IMR-90 (cell line): ENCODE measurements around the gene TMPRSS6. TPM values are rescaled to one million over a fixed set of nuclear protein-coding genes. Genes with fewer than 3 reads are reported as not detected.
A peak's percentile ranks its signal among the peaks of the same experiment; 100 is the strongest.

ENCODE experiments used
- ATAC-seq: fragments of 200-7000 bp; cut with Tn5 transposase; 2 replicates; pipeline ENCODE4 v1.9.1; 2020; ENCODE audit warnings: low read depth, mild to moderate bottlenecking, moderate library complexity
- BruUV-seq: library from RNA; stranded (reverse); fragments of 400-500 nt; replicated peaks from 2 replicates; lab custom pipeline; 2021; lab: Mats Ljungman, UMichigan
- CTCF ChIA-PET: fragments of 300-600 bp; formaldehyde crosslinking; extraction: SDS; loops from one replicate; lab custom pipeline; 2021; ENCODE audit warnings: antibody characterized with exemption; lab: Yijun Ruan, JAX
- POLR2A ChIA-PET: fragments of 300-600 bp; sonication (Branson Sonifier 250); formaldehyde crosslinking; loops from one replicate; lab custom pipeline; 2022; ENCODE audit warnings: antibody characterized with exemption; ENCODE audit not compliant: unreplicated experiment; lab: Charles Lee
- DNase-seq: peaks from one replicate; pipeline ENCODE4 v3.0.0; 2013
- H2AFZ ChIP-seq: replicated peaks from 2 replicates; pipeline ENCODE3; 2013; ENCODE audit warnings: low read length, mild to moderate bottlenecking; ENCODE audit not compliant: poor library complexity
- H2AK5ac ChIP-seq: 2 replicates; pipeline ENCODE4 v1.6.1; 2013; ENCODE audit warnings: low read depth, low read length, inconsistent platforms
- H2AK9ac ChIP-seq: replicated peaks from 2 replicates; pipeline ENCODE3; 2013; ENCODE audit warnings: mild to moderate bottlenecking, low read depth, low read length, moderate library complexity; ENCODE audit not compliant: poor library complexity
- H2BK120ac ChIP-seq: 2 replicates; pipeline ENCODE4 v1.6.1; 2013; ENCODE audit warnings: low read depth, low read length, inconsistent platforms
- H2BK15ac ChIP-seq: 3 replicates; pipeline ENCODE4 v1.6.1; 2013; ENCODE audit warnings: low read depth, low read length, inconsistent platforms
- H2BK20ac ChIP-seq: 2 replicates; pipeline ENCODE4 v1.6.1; 2013; ENCODE audit warnings: low read depth, mild to moderate bottlenecking, inconsistent platforms, low read length, moderate library complexity
- H2BK5ac ChIP-seq: 2 replicates; pipeline ENCODE4 v1.6.1; 2013; ENCODE audit warnings: mild to moderate bottlenecking, low read depth, low read length, inconsistent platforms; ENCODE audit not compliant: poor library complexity, severe bottlenecking
- H3K14ac ChIP-seq: replicated peaks from 2 replicates; pipeline ENCODE4 v1.6.1; 2013; ENCODE audit warnings: low read depth, low read length, inconsistent platforms
- H3K18ac ChIP-seq: 2 replicates; pipeline ENCODE4 v1.6.1; 2013; ENCODE audit warnings: low read depth, low read length, control low read depth
- H3K23ac ChIP-seq: 2 replicates; pipeline ENCODE4 v1.6.1; 2013; ENCODE audit warnings: low read depth, low read length, inconsistent platforms
- H3K27ac ChIP-seq: 2 replicates; pipeline ENCODE4 v1.5.1; 2013; ENCODE audit warnings: mild to moderate bottlenecking, control low read depth, low read length; ENCODE audit not compliant: insufficient read depth
- H3K27me3 ChIP-seq: 2 replicates; pipeline ENCODE4 v1.6.1; 2013; ENCODE audit warnings: low read length; ENCODE audit not compliant: control insufficient read depth, insufficient read depth
- H3K36me3 ChIP-seq: 2 replicates; pipeline ENCODE4 v1.6.1; 2013; ENCODE audit warnings: low read length, mixed read lengths; ENCODE audit not compliant: control insufficient read depth, insufficient read depth
- H3K4ac ChIP-seq: 2 replicates; pipeline ENCODE4 v1.6.1; 2013; ENCODE audit warnings: low read depth, low read length, inconsistent platforms
- H3K4me1 ChIP-seq: 2 replicates; pipeline ENCODE4 v1.6.1; 2013; ENCODE audit warnings: low read length, mixed read lengths; ENCODE audit not compliant: control insufficient read depth, insufficient read depth
- H3K4me2 ChIP-seq: 2 replicates; pipeline ENCODE4 v1.6.1; 2013; ENCODE audit warnings: low read depth, mild to moderate bottlenecking, control low read depth, low read length, moderate library complexity
- H3K4me3 ChIP-seq: 2 replicates; pipeline ENCODE4 v1.5.1; 2013; ENCODE audit warnings: low read depth, mild to moderate bottlenecking, control low read depth, low read length, moderate library complexity; ENCODE audit not compliant: insufficient read depth
- H3K56ac ChIP-seq: 2 replicates; pipeline ENCODE4 v1.6.1; 2013; ENCODE audit warnings: low read length, inconsistent platforms; ENCODE audit not compliant: insufficient read depth; ENCODE audit errors: extremely low read depth
- H3K79me1 ChIP-seq, 2 experiments: 2 replicates each; pipeline ENCODE4 v1.6.1; 2013; ENCODE audit warnings: low read length in 2 of 2, inconsistent platforms in 1 of 2, low read depth in 1 of 2
- H3K9ac ChIP-seq: 2 replicates; pipeline ENCODE4 v1.6.1; 2013; ENCODE audit warnings: low read depth, low read length, control low read depth
- H3K9me1 ChIP-seq: 2 replicates; pipeline ENCODE4 v1.6.1; 2013; ENCODE audit warnings: low read length, inconsistent platforms; ENCODE audit not compliant: insufficient read depth
- H3K9me3 ChIP-seq: 2 replicates; pipeline ENCODE4 v1.6.1; 2013; ENCODE audit warnings: low read length; ENCODE audit not compliant: control insufficient read depth, insufficient read depth
- H4K20me1 ChIP-seq: 2 replicates; pipeline ENCODE4 v1.6.1; 2013; ENCODE audit warnings: low read length, inconsistent platforms; ENCODE audit not compliant: insufficient read depth
- H4K5ac ChIP-seq: 2 replicates; pipeline ENCODE4 v1.6.1; 2013; ENCODE audit warnings: mild to moderate bottlenecking, low read depth, low read length, control low read depth
- H4K8ac ChIP-seq, 2 experiments: 2 replicates each; pipeline ENCODE4 v1.6.1; 2013; ENCODE audit warnings: low read depth in 2 of 2, low read length in 2 of 2, control low read depth in 1 of 2, inconsistent platforms in 1 of 2
- H4K91ac ChIP-seq: 2 replicates; pipeline ENCODE4 v1.6.1; 2013; ENCODE audit warnings: low read depth, low read length, inconsistent platforms; ENCODE audit not compliant: insufficient read depth
- FOS ChIP-seq: fragments of 150-350 bp; IDR thresholded peaks from 2 replicates; pipeline ENCODE4 v1.6.1; 2016; ENCODE audit warnings: low read depth, low read length
- MAFK ChIP-seq: IDR thresholded peaks from 2 replicates; pipeline ENCODE4 v1.6.1; 2012; ENCODE audit warnings: low read depth, low read length, improper control_type of control experiment
- MAZ ChIP-seq: IDR thresholded peaks from 2 replicates; pipeline ENCODE4 v1.6.1; 2012; ENCODE audit warnings: low read depth, mild to moderate bottlenecking, low read length, improper control_type of control experiment, moderate library complexity, borderline replicate concordance
- MXI1 ChIP-seq: IDR thresholded peaks from 2 replicates; pipeline ENCODE4 v1.6.1; 2012; ENCODE audit warnings: low read depth, mild to moderate bottlenecking, low read length, moderate library complexity, borderline replicate concordance
- WGBS, 2 experiments: methylation state at CpG; one replicate each; pipeline versions ENCODE4 v1.1.5 to v1.1.7; 2013; ENCODE audit warnings: missing lambda C conversion rate in 2 of 2; ENCODE audit not compliant: insufficient read length in 1 of 2; ENCODE audit errors: extremely low coverage in 2 of 2; 5-methylcytosine and 5-hydroxymethylcytosine counted together
- dilution Hi-C: fragments of 300-500 bp; cut with HindIII; formaldehyde crosslinking; loops from one replicate; pipeline ENCODE4 v1.14.3; 2018; ENCODE audit warnings: low sequenced_read_pairs; ENCODE audit not compliant: unreplicated experiment
- in situ Hi-C: fragments of 300-500 bp; cut with MboI; formaldehyde crosslinking; loops from 3 replicates; pipeline ENCODE4 v1.14.3; 2019; ENCODE audit warnings: low sequenced_read_pairs, inconsistent platforms, mixed read lengths
- intact Hi-C: fragments of 100-400 bp; cut with micrococcal nuclease; formaldehyde crosslinking; loops from 2 replicates; pipeline ENCODE4 v1.10.0; 2022
- polyA plus RNA-seq, 3 experiments: library from polyadenylated mRNA; depleted of rRNA; stranded (reverse); fragments of >200 nt; gene quantifications; 2 replicates each; pipeline ENCODE4 v1.2.3, GENCODE V29; 2012; ENCODE audit warnings: low replicate concordance in 1 of 3
- total RNA-seq: library from RNA; depleted of rRNA; stranded (reverse); fragments of >200 nt; gene quantifications from 2 replicates; pipeline ENCODE4 v1.2.3, GENCODE V29; 2012

Gene TMPRSS6
- total and polyA plus RNA-seq, 2 of the 4 experiments (the other 2 are of a cell fraction): not detected

- no peak for TF ChIP-seq MAZ
Observed at GRCh38 chr22:37053310-37054055, 56.0 kb downstream of the TMPRSS6 start (continued).

- in situ Hi-C loops (no loop called here), dilution Hi-C loops (no loop called here), intact Hi-C loops (loop anchor here (5.0 kb wide), 1 partner anchor 145 kb away; no protein-coding TSS in a partner anchor)
- Histone ChIP-seq H2BK20ac (no peak overlapping the region), H4K8ac (no peak overlapping the region; a peak in 1 of 4 replicates), H3K14ac (no peak overlapping the region), H3K56ac (no peak overlapping the region), H3K4me3 (peak overlapping the region; percentile 89), H2BK5ac (no peak overlapping the region), H3K4ac (peak overlapping the region; percentile 33; the same call in 1 of the 2 replicates), H3K23ac (peak overlapping the region; percentile 49), H3K27me3 (0 out of 2 replicates have a peak, but pooled peaks cover 2% of the 10 kb centered on the region), H4K20me1 (no peaks in the 10 kb centered on the region), H2AFZ (peak overlapping the region; percentile 97), H3K4me2 (peak overlapping the region; percentile 96), H3K4me1 (peaks cover 4% of the 10 kb centered on the region; the same call in 1 of the 2 replicates), H2AK9ac (peak overlapping the region; percentile 91), H3K18ac (no peak overlapping the region), H3K36me3 (peaks cover 23% of the 10 kb centered on the region; the same call in 1 of the 2 replicates), H2BK15ac (no peak overlapping the region), H3K9ac (peak overlapping the region; percentile 66), H3K79me1 (peaks cover 7 to 17% of the 10 kb centered on the region in 2 experiments; a peak in 3 of 4 replicates), H4K91ac (no peak overlapping the region), H3K9me3 (no peaks in the 10 kb centered on the region), H3K9me1 (peaks cover 8% of the 10 kb centered on the region; the same call in 1 of the 2 replicates), H3K27ac (no peak overlapping the region), H2AK5ac (no peak overlapping the region), H4K5ac (no peak overlapping the region), H2BK120ac (no peak overlapping the region)
- BruUV-seq: no TSS peak
- ChIA-PET CTCF (no interaction called here), POLR2A (no interaction called here)
- 17% methylated on average over 1 of the region's 25 CpGs; no CpG with 5 or more reads in 1 of the 2 experiments for WGBS, 2 experiments
- no peak for ATAC-seq
- DNase-seq: no peak
- TF ChIP-seq MXI1: no peak
- no peak for TF ChIP-seq MAFK
- TF ChIP-seq FOS: no peak
Observed at GRCh38 chr22:37052386-37053309, 56.9 kb downstream of the TMPRSS6 start.
